IPS-NIHi7 (cell line): ENCODE data around the gene UPK1B.
A peak's percentile ranks its signal among the peaks of the same experiment; 100 is the strongest.

Experiments
- DNase-seq: peaks from one replicate; pipeline ENCODE4 v3.0.0; 2012; ENCODE audit warnings: mixed read lengths; ENCODE audit errors: extremely low spot score

UPK1B gene

DNA sequence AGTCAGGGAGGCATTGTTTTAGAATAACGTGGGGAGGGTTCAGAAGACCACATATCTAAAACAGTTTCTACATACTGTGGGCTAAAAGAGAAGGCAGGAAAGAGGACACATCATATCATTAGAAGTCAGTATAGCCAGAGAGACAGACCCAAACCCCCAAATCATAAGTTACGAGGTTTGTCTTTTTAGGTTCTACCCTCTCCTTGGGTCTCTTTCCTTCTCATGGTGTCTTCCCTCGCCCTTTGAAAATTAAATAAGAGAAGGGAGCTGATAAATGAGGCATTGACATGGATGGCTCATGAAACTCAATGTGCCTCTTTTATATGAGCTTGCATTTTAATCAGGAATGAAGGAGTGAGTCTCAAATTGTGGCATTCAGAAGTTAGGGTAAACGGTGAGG is 3.4 kb downstream of the UPK1B start:
- no peak for DNase-seq

DNA sequence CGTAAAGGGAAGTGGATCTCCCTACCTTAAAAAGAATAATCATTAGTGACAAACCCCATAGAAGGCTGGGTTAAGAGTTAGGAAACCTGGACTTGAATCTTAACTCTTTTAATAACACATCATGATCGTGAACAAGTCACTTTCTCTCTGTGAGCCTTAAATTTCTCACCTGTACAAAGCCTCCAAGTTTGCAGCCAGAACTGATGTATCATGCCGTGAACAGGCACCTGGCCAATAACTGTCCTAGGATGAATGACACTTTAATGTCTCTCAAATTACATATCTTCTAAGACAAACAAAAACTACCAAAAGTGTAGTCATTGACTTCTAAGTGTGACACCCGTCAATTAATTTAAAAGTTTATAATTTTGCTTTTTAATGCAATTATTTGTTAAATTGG is 3.9 kb downstream of the UPK1B start:
- no peak for DNase-seq

DNA sequence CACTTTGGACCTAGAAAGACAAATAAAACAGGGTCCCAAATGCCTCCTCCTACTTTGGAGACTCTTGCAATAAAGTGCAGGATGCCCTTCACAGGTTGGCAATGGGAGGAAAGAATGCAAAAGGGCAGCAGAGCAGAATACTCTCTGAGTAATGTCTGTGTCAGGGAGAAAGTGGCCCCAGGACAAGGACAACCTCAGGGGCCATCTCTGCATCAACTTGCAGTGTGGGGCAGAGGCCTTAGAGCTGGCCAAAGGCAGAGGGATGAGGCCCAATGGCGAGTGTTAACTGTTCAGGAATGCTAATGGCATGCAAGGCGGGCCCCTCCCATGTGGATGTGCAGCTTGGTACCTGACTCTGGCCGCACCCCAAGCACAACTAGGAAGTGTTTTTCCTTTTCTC is 8.4 kb downstream of the UPK1B start:
- DNase-seq, result no peak

DNA sequence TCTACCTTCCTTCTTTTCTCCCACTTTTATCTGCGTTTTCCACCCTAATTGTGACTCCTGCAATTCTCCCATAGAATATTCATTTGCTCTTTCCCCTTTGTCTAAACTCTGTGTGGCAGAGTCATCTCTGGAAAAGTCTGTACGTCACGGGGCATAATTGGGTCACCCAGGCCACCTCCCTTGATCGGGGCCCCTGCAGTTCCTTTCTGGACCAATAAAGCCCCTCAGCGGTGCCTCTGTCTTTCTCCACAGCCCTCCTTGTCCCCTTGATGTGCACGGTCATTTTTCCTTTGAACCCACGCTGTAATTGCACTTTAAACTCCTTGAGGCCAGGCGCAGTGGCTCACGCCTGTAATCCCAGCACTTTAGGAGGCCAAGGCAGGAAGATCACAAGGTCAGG is 10.7 kb downstream of the UPK1B start:
- no peak for DNase-seq

- no peak for DNase-seq
These were observed 11.6 kb downstream of the UPK1B start for GRCh38 chr3:119184796-119185570.

DNA sequence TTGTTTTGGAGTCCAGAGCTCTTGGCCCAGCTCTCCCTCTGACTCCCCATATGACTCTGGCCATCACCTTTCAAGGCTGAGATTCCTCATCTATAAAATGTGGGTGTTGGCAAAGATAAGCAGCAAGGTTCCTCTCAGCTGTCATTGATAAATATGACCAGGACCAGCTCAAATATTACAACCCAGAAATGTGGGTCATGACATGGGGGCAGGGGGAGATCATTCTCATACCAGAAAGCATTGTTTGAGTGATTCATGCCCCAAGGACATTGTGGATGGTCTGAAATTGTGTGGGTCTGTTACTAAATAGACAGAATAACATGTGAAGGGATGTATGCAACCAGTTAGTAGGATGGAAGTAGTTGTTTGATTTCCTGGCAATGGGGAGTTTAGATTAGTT is 13.9 kb downstream of the UPK1B start:
- no peak for DNase-seq

GRCh38 chr3:119191800-119192199 is 18.4 kb downstream of the UPK1B start:
- no peak for DNase-seq

- no peak for DNase-seq
These were observed 21.1 kb downstream of the UPK1B start for GRCh38 chr3:119194237-119195150.

GRCh38 chr3:119195151-119195476 is 21.7 kb downstream of the UPK1B start:
- no peak for DNase-seq

GRCh38 chr3:119195911-119196310 is 22.5 kb downstream of the UPK1B start:
- no peak for DNase-seq

DNA sequence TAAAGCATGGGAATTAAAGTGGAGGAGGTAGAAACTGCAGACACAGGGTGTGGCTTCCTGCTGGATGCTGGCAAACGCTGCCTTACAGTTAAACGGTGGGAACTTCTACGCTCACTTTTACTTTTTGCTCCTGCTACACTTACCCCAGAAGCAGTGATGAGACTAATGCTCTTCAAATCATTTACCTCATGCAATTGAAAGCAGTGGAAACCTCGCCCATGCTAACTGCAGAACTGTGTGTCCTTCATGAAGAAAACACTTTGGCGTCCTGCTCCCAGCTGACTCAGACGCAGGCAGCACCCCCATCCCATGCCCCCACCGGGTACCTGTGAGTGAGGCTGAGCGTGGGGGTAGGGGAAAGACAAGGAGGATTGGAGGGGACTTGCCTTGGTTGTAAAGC is 31.8 kb downstream of the UPK1B start:
- no peak for DNase-seq

DNA sequence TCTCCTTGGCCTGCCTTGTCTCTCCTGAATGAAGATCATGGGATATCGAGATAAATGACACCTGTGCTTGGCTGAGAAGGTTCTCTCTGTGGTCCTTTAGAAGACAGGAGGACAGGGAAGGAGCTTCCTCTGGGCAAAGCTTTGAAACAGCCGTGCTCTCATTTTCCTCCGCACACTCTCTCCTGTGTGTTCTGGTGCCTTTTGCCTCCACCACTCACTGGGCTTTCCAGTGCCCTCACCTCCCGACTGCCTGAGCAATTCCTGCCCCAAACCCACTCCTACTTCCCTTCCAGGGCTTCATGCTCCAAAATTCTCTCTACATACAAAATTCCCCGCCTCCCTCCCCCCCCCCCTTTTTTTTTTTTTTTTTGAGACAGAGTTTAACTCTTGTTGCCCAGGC is 32.3 kb downstream of the UPK1B start:
- DNase-seq, result no peak

- peak; percentile 53 for DNase-seq
These were observed 33.5 kb downstream of the UPK1B start for GRCh38 chr3:119206611-119207511.

DNA sequence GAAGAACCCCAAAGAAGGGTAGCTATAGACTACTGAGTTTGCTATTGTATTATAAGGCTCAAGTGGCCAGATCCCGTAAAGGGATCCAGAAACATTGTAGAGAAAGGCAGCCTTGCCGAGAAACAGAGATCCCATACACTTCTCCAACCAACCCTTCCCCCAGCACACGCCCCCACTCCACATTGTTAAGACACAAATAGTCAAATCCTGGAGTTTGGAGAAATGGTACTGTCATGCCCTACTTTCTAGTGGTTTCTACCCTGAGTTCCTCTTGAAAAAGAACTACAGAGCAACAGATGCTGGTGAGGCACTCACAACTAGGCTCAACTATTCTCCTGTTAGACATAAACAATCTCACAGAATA is 34.1 kb downstream of the UPK1B start:
- DNase-seq, result no peak

- no peak for DNase-seq
These were observed 37.8 kb downstream of the UPK1B start for GRCh38 chr3:119211193-119211592.

GRCh38 chr3:119211803-119212202 is 38.4 kb downstream of the UPK1B start:
- DNase-seq, result no peak

GRCh38 chr3:119219069-119219468 is 45.7 kb downstream of the UPK1B start:
- no peak for DNase-seq

GRCh38 chr3:119220198-119220597 is 46.8 kb downstream of the UPK1B start:
- DNase-seq, result no peak

- no peak for DNase-seq
These were observed 47.7 kb downstream of the UPK1B start for GRCh38 chr3:119220970-119221667.

GRCh38 chr3:119221779-119222320 is 48.5 kb downstream of the UPK1B start:
- DNase-seq, result no peak

DNA sequence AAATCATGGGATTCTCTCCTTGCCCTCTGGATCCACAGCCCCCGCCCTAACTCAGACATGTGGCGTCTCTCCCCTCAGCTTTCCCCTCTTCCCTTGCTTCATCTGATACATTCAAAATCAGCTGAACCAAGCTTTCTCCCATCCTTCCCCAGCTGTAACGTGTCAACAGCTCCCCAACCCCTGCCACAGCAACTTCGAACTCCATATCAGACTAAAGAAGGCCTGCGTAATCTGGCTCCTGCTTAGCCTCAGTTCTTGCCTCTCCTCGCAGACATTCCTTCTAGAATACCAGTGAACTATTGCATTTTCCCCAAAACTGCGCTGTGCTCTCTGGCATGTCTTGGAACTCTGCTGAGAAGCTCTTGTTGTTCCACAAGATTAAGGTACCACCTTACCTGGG is 49.0 kb downstream of the UPK1B start:
- DNase-seq, result no peak
